ENCODE data around the gene NTSR1.

DNA sequence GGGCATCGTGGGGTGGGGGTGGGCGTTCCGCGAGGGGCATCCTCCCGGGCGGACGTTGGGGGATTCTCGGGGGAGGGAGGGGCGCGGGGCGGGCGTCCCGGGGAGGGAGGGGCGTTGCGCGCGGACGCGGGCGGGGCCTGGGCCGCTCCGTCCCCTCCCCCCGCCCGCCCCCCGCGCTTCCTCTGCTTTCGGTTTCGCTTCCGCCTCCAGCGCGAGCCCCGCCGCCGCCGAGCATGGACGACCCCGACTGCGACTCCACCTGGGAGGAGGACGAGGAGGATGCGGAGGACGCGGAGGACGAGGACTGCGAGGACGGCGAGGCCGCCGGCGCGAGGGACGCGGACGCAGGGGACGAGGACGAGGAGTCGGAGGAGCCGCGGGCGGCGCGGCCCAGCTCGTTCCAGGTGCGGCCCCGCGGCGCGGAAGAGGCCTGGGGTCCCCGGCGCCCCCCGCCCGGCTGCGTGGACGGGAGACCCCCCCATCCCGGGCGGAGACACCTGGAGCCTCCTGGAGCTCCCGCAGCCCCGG lies 96.1 kb downstream of the NTSR1 start, which contains the start of gene OGFR:
- no peak for TF ChIP-seq CTCF (IDR thresholded peaks at IDR 0.05)
- peak in 2 of 4 donors; percentile 39 to 67 for TF ChIP-seq POLR2A (IDR thresholded peaks at IDR 0.05)
